A673 (cell line): ENCODE data around the gene BEND5.

Experiments
- CTCF ChIP-seq: fragments of 300-800, 200-600 bp; sonication (generic); conservative IDR thresholded peaks from 2 replicates; pipeline ENCODE4 v1.5.1; 2017; ENCODE audit warnings: low read depth, mild to moderate bottlenecking, antibody characterized with exemption, low read length, moderate library complexity, mixed read lengths
- EZH2 ChIP-seq: fragments of 200-600 bp; sonication (generic); IDR thresholded peaks from 2 replicates; pipeline ENCODE4 v1.6.1; 2017; ENCODE audit warnings: borderline replicate concordance, low read depth, mild to moderate bottlenecking, mixed read lengths, antibody characterized with exemption, low read length; ENCODE audit not compliant: poor library complexity, severe bottlenecking

GRCh38 chr1:48749068-48749467, 27.6 kb downstream of the BEND5 start:
- TF ChIP-seq CTCF (no peak), EZH2 (no peak)
